ENCODE data around the gene ARHGEF16.

The ARHGEF16 gene

GRCh38 chr1:3473381-3473844 lies 18.9 kb downstream of the ARHGEF16 start:
- H3K36me3 ChIP-seq (ENCODE audit: insufficient read depth, low read length): no peaks in the 10 kb centered on the region
- H2AFZ ChIP-seq (ENCODE audit: low read depth, low read length): no peak overlapping the region
- no peak overlapping the region for H3K4me3 ChIP-seq (ENCODE audit: low read length)
- H3K27me3 ChIP-seq (ENCODE audit: insufficient read depth, low read length): no peaks in the 10 kb centered on the region
- H3K9me3 ChIP-seq (ENCODE audit: low read length): no peaks in the 10 kb centered on the region
- peaks cover 21% of the 10 kb centered on the region for H3K4me1 ChIP-seq (ENCODE audit: insufficient read depth, low read length)

- Histone ChIP-seq H3K9me3 (ENCODE audit: low read length) (no peaks in the 10 kb centered on the region), H3K4me1 (ENCODE audit: insufficient read depth, low read length) (peaks cover 21% of the 10 kb centered on the region), H3K36me3 (ENCODE audit: insufficient read depth, low read length) (no peaks in the 10 kb centered on the region), H2AFZ (ENCODE audit: low read depth, low read length) (no peak overlapping the region), H3K27me3 (ENCODE audit: insufficient read depth, low read length) (no peaks in the 10 kb centered on the region), H3K4me3 (ENCODE audit: low read length) (no peak overlapping the region)
These were observed 19.6 kb downstream of the ARHGEF16 start for GRCh38 chr1:3474016-3474415.

- H3K4me3 ChIP-seq (ENCODE audit: low read length): no peak overlapping the region
- H3K4me1 ChIP-seq (ENCODE audit: insufficient read depth, low read length): peaks cover 21% of the 10 kb centered on the region
- no peaks in the 10 kb centered on the region for H3K27me3 ChIP-seq (ENCODE audit: insufficient read depth, low read length)
- no peaks in the 10 kb centered on the region for H3K36me3 ChIP-seq (ENCODE audit: insufficient read depth, low read length)
- no peaks in the 10 kb centered on the region for H3K9me3 ChIP-seq (ENCODE audit: low read length)
- no peak overlapping the region for H2AFZ ChIP-seq (ENCODE audit: low read depth, low read length)
These were observed 20.0 kb downstream of the ARHGEF16 start for GRCh38 chr1:3474421-3474820.

GRCh38 chr1:3475839-3476573 lies 21.5 kb downstream of the ARHGEF16 start:
- Histone ChIP-seq H2AFZ (ENCODE audit: low read depth, low read length) (no peak overlapping the region), H3K36me3 (ENCODE audit: insufficient read depth, low read length) (no peaks in the 10 kb centered on the region), H3K4me1 (ENCODE audit: insufficient read depth, low read length) (peaks cover 15% of the 10 kb centered on the region), H3K27me3 (ENCODE audit: insufficient read depth, low read length) (no peaks in the 10 kb centered on the region), H3K4me3 (ENCODE audit: low read length) (no peak overlapping the region), H3K9me3 (ENCODE audit: low read length) (no peaks in the 10 kb centered on the region)

GRCh38 chr1:3476666-3477065 lies 22.2 kb downstream of the ARHGEF16 start:
- H3K4me3 ChIP-seq (ENCODE audit: low read length): no peak overlapping the region
- H3K4me1 ChIP-seq (ENCODE audit: insufficient read depth, low read length): peaks cover 10% of the 10 kb centered on the region
- H2AFZ ChIP-seq (ENCODE audit: low read depth, low read length): no peak overlapping the region
- no peaks in the 10 kb centered on the region for H3K27me3 ChIP-seq (ENCODE audit: insufficient read depth, low read length)
- H3K9me3 ChIP-seq (ENCODE audit: low read length): no peaks in the 10 kb centered on the region
- H3K36me3 ChIP-seq (ENCODE audit: insufficient read depth, low read length): no peaks in the 10 kb centered on the region

GRCh38 chr1:3477241-3477995 lies 23.0 kb downstream of the ARHGEF16 start:
- no peak overlapping the region for H3K4me3 ChIP-seq (ENCODE audit: low read length)
- H3K36me3 ChIP-seq (ENCODE audit: insufficient read depth, low read length): no peaks in the 10 kb centered on the region
- H3K4me1 ChIP-seq (ENCODE audit: insufficient read depth, low read length): peaks cover 2% of the 10 kb centered on the region
- H3K9me3 ChIP-seq (ENCODE audit: low read length): no peaks in the 10 kb centered on the region
- H2AFZ ChIP-seq (ENCODE audit: low read depth, low read length): no peak overlapping the region
- no peaks in the 10 kb centered on the region for H3K27me3 ChIP-seq (ENCODE audit: insufficient read depth, low read length)

GRCh38 chr1:3478187-3478586 lies 23.7 kb downstream of the ARHGEF16 start:
- no peaks in the 10 kb centered on the region for H3K27me3 ChIP-seq (ENCODE audit: insufficient read depth, low read length)
- H3K4me3 ChIP-seq (ENCODE audit: low read length): no peak overlapping the region
- no peak overlapping the region for H2AFZ ChIP-seq (ENCODE audit: low read depth, low read length)
- no peaks in the 10 kb centered on the region for H3K9me3 ChIP-seq (ENCODE audit: low read length)
- H3K4me1 ChIP-seq (ENCODE audit: insufficient read depth, low read length): no peaks in the 10 kb centered on the region
- no peaks in the 10 kb centered on the region for H3K36me3 ChIP-seq (ENCODE audit: insufficient read depth, low read length)

GRCh38 chr1:3479511-3480368 lies 25.3 kb downstream of the ARHGEF16 start:
- Histone ChIP-seq H3K27me3 (ENCODE audit: insufficient read depth, low read length) (no peaks in the 10 kb centered on the region), H3K36me3 (ENCODE audit: insufficient read depth, low read length) (no peaks in the 10 kb centered on the region), H3K9me3 (ENCODE audit: low read length) (no peaks in the 10 kb centered on the region), H2AFZ (ENCODE audit: low read depth, low read length) (no peak overlapping the region), H3K4me1 (ENCODE audit: insufficient read depth, low read length) (no peaks in the 10 kb centered on the region), H3K4me3 (ENCODE audit: low read length) (no peak overlapping the region)

- no peaks in the 10 kb centered on the region for H3K9me3 ChIP-seq (ENCODE audit: low read length)
- H3K36me3 ChIP-seq (ENCODE audit: insufficient read depth, low read length): no peaks in the 10 kb centered on the region
- H3K4me3 ChIP-seq (ENCODE audit: low read length): no peak overlapping the region
- H2AFZ ChIP-seq (ENCODE audit: low read depth, low read length): no peak overlapping the region
- H3K4me1 ChIP-seq (ENCODE audit: insufficient read depth, low read length): no peaks in the 10 kb centered on the region
- no peaks in the 10 kb centered on the region for H3K27me3 ChIP-seq (ENCODE audit: insufficient read depth, low read length)
These were observed 25.9 kb downstream of the ARHGEF16 start for GRCh38 chr1:3480369-3480719.

- H3K9me3 ChIP-seq (ENCODE audit: low read length): no peaks in the 10 kb centered on the region
- H2AFZ ChIP-seq (ENCODE audit: low read depth, low read length): no peak overlapping the region
- H3K4me1 ChIP-seq (ENCODE audit: insufficient read depth, low read length): no peaks in the 10 kb centered on the region
These were observed 26.6 kb downstream of the ARHGEF16 start for GRCh38 chr1:3481046-3481445.

GRCh38 chr1:3481836-3482375 lies 27.4 kb downstream of the ARHGEF16 start:
- H3K27me3 ChIP-seq (ENCODE audit: insufficient read depth, low read length): no peaks in the 10 kb centered on the region
- H3K4me3 ChIP-seq (ENCODE audit: low read length): no peak overlapping the region
- no peaks in the 10 kb centered on the region for H3K4me1 ChIP-seq (ENCODE audit: insufficient read depth, low read length)
- no peak overlapping the region for H2AFZ ChIP-seq (ENCODE audit: low read depth, low read length)
- no peaks in the 10 kb centered on the region for H3K36me3 ChIP-seq (ENCODE audit: insufficient read depth, low read length)
- H3K9me3 ChIP-seq (ENCODE audit: low read length): no peaks in the 10 kb centered on the region

More at GRCh38 chr1:3481046-3481445, 26.6 kb downstream of the ARHGEF16 start:
- H3K36me3 ChIP-seq (ENCODE audit: insufficient read depth, low read length): no peaks in the 10 kb centered on the region
- no peaks in the 10 kb centered on the region for H3K27me3 ChIP-seq (ENCODE audit: insufficient read depth, low read length)
- no peak overlapping the region for H3K4me3 ChIP-seq (ENCODE audit: low read length)

GRCh38 chr1:3482378-3482849 lies 27.9 kb downstream of the ARHGEF16 start:
- H3K4me3 ChIP-seq (ENCODE audit: low read length): no peak overlapping the region
- no peaks in the 10 kb centered on the region for H3K36me3 ChIP-seq (ENCODE audit: insufficient read depth, low read length)
- H3K4me1 ChIP-seq (ENCODE audit: insufficient read depth, low read length): no peaks in the 10 kb centered on the region
- no peaks in the 10 kb centered on the region for H3K9me3 ChIP-seq (ENCODE audit: low read length)
- no peak overlapping the region for H2AFZ ChIP-seq (ENCODE audit: low read depth, low read length)
- H3K27me3 ChIP-seq (ENCODE audit: insufficient read depth, low read length): no peaks in the 10 kb centered on the region

Data from neuron (in vitro differentiated cells).